NT2/D1 (cell line): Measurements from ENCODE around the gene TMA7B.

Source experiments
- SUZ12 ChIP-seq: IDR thresholded peaks from 2 replicates; pipeline ENCODE4 v1.6.1; 2011; ENCODE audit not compliant: insufficient read length, insufficient read depth; ENCODE audit errors: extremely low read depth
- YY1 ChIP-seq: IDR thresholded peaks from 2 replicates; pipeline ENCODE4 v1.6.1; 2011; ENCODE audit not compliant: insufficient read length, insufficient read depth
- ZNF274 ChIP-seq: IDR thresholded peaks from 2 replicates; pipeline ENCODE4 v1.6.1; 2011; ENCODE audit warnings: mild to moderate bottlenecking, low read depth, low read length

- no peak for TF ChIP-seq ZNF274
- no peak for TF ChIP-seq YY1
- no peak for TF ChIP-seq SUZ12
These were observed 32.1 kb downstream of the TMA7B start for GRCh38 chr22:39992088-39992826.
